Mesendoderm (in vitro differentiated cells): ENCODE results near the gene HAL.

ENCODE experiments used
- DNase-seq: peaks from one replicate; pipeline ENCODE4 v3.0.0; 2013
- H2AK5ac ChIP-seq: 2 replicates; pipeline ENCODE4 v1.6.1; 2013; ENCODE audit warnings: low read length, inconsistent platforms
- H2BK120ac ChIP-seq: 2 replicates; pipeline ENCODE4 v1.6.1; 2013; ENCODE audit warnings: low read depth, mild to moderate bottlenecking, low read length, moderate library complexity, mixed read lengths
- H2BK15ac ChIP-seq: replicated peaks from 2 replicates; pipeline ENCODE4 v1.6.1; 2013; ENCODE audit warnings: low read depth, mild to moderate bottlenecking, moderate library complexity
- H2BK5ac ChIP-seq: 2 replicates; pipeline ENCODE4 v1.6.1; 2013; ENCODE audit warnings: low read length, inconsistent platforms
- H3K18ac ChIP-seq: 2 replicates; pipeline ENCODE4 v1.6.1; 2013; ENCODE audit warnings: mild to moderate bottlenecking, low read length, mixed read lengths
- H3K23ac ChIP-seq: one replicate; pipeline ENCODE4 v1.6.1; 2013; ENCODE audit warnings: low read length
- H3K27ac ChIP-seq: 2 replicates; pipeline ENCODE4 v1.5.1; 2013; ENCODE audit warnings: low read depth, mild to moderate bottlenecking, inconsistent platforms, low read length, moderate library complexity
- H3K27me3 ChIP-seq: 2 replicates; pipeline ENCODE4 v1.6.1; 2013; ENCODE audit warnings: low read length, control low read depth, mild to moderate bottlenecking, inconsistent platforms; ENCODE audit not compliant: insufficient read depth, poor library complexity
- H3K36me3 ChIP-seq: 2 replicates; pipeline ENCODE4 v1.6.1; 2013; ENCODE audit warnings: low read length, inconsistent platforms; ENCODE audit not compliant: control insufficient read depth, insufficient read depth
- H3K4ac ChIP-seq: one replicate; pipeline ENCODE4 v1.6.1; 2013; ENCODE audit warnings: low read depth, mild to moderate bottlenecking, low read length, moderate library complexity
- H3K4me1 ChIP-seq: 2 replicates; pipeline ENCODE4 v1.6.1; 2013; ENCODE audit warnings: low read depth, low read length, inconsistent platforms; ENCODE audit not compliant: control insufficient read depth
- H3K4me2 ChIP-seq: 2 replicates; pipeline ENCODE4 v1.6.1; 2013; ENCODE audit warnings: low read length
- H3K4me3 ChIP-seq: 2 replicates; pipeline ENCODE4 v1.5.1; 2013; ENCODE audit warnings: mild to moderate bottlenecking, low read length
- H3K56ac ChIP-seq: one replicate; pipeline ENCODE4 v1.6.1; 2013; ENCODE audit warnings: low read length
- H3K79me1 ChIP-seq: 2 replicates; pipeline ENCODE4 v1.6.1; 2013; ENCODE audit warnings: low read length, inconsistent platforms
- H3K79me2 ChIP-seq: 2 replicates; pipeline ENCODE4 v1.6.1; 2013; ENCODE audit warnings: mild to moderate bottlenecking, low read length; ENCODE audit not compliant: control insufficient read depth, insufficient read depth
- H3K9ac ChIP-seq: 2 replicates; pipeline ENCODE4 v1.6.1; 2013; ENCODE audit warnings: low read length, inconsistent platforms
- H4K5ac ChIP-seq: one replicate; pipeline ENCODE4 v1.6.1; 2013; ENCODE audit warnings: low read length
- H4K8ac ChIP-seq: one replicate; pipeline ENCODE4 v1.6.1; 2013; ENCODE audit warnings: low read depth, mild to moderate bottlenecking, control low read depth, low read length, moderate library complexity
- WGBS: extraction: QIAGEN DNeasy Blood & Tissue Kit; methylation state at CpG from one replicate; pipeline ENCODE4 v1.1.7; 2013; ENCODE audit warnings: low lambda C conversion rate, missing lambda C conversion rate; ENCODE audit not compliant: insufficient coverage; ENCODE audit errors: extremely low coverage; 5-methylcytosine and 5-hydroxymethylcytosine counted together

The HAL gene

DNA sequence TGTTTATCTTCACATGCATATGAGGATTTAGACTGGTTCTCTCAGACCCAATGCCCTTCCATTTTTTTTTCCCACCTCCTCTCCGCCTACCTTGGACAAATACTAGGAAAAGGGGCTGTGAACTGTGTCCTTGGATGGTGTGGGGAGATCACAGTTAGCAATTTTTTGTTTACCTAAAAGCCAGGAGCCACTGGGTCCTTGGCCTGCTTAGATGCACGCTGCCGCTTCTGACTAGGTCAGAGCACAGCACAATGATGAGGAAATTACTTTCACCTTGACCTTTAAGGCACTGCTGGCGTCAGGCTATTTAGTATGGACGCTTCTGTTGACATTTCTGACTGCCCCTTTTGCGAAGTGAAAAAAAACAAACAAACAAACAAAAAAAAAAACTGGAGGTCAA lies 55.6 kb downstream of the HAL start:
- Histone ChIP-seq H3K9ac (no peak overlapping the region), H2BK5ac (no peak overlapping the region), H3K79me2 (no peaks in the 10 kb centered on the region), H3K4me2 (no peak overlapping the region), H3K23ac (no peak overlapping the region), H3K79me1 (no peaks in the 10 kb centered on the region), H3K18ac (no peak overlapping the region), H3K27me3 (no peaks in the 10 kb centered on the region), H3K4ac (no peak overlapping the region), H3K56ac (no peak overlapping the region), H2BK15ac (no peak overlapping the region), H2BK120ac (no peak overlapping the region), H3K27ac (no peak overlapping the region), H4K8ac (no peak overlapping the region), H4K5ac (no peak overlapping the region), H3K4me1 (no peaks in the 10 kb centered on the region), H2AK5ac (no peak overlapping the region), H3K36me3 (no peaks in the 10 kb centered on the region), H3K4me3 (no peak overlapping the region)
- no CpG with 5 or more reads among the region's 6 CpGs for WGBS
- DNase-seq, result no peak
